Parathyroid adenoma (tissue), 2 donors: ENCODE results near the gene CLMN.

Source experiments
- H2AFZ ChIP-seq: fragments of 300-600 bp; sonication (generic); one replicate; pipeline ENCODE4 v1.7.0; 2017; ENCODE audit warnings: antibody characterized with exemption, mild to moderate bottlenecking
- H3K27ac ChIP-seq: fragments of 300-600 bp; sonication (generic); one replicate; pipeline ENCODE4 v1.7.0; 2017
- H3K27me3 ChIP-seq: fragments of 300-600 bp; sonication (generic); one replicate; pipeline ENCODE4 v1.7.0; 2017; ENCODE audit warnings: low read length; ENCODE audit not compliant: control insufficient read depth, insufficient read depth
- H3K36me3 ChIP-seq: fragments of 300-600 bp; sonication (generic); one replicate; pipeline ENCODE4 v1.7.0; 2017; ENCODE audit warnings: low read length; ENCODE audit not compliant: control insufficient read depth, insufficient read depth
- H3K4me1 ChIP-seq: fragments of 300-600 bp; sonication (generic); one replicate; pipeline ENCODE4 v1.7.0; 2017; ENCODE audit warnings: control low read depth
- H3K4me2 ChIP-seq: fragments of 300-600 bp; sonication (generic); one replicate; pipeline ENCODE4 v1.7.0; 2017; ENCODE audit warnings: low read length
- H3K4me3 ChIP-seq: fragments of 300-600 bp; sonication (generic); one replicate; pipeline ENCODE4 v1.7.0; 2017; ENCODE audit warnings: low read depth, low read length
- H3K79me2 ChIP-seq: fragments of 300-600 bp; sonication (generic); one replicate; pipeline ENCODE4 v1.7.0; 2017; ENCODE audit warnings: control low read depth
- H3K9ac ChIP-seq: fragments of 300-600 bp; sonication (generic); one replicate; pipeline ENCODE4 v1.7.0; 2017; ENCODE audit warnings: mild to moderate bottlenecking
- H3K9me3 ChIP-seq: fragments of 300-600 bp; sonication (generic); one replicate; pipeline ENCODE4 v1.7.0; 2017; ENCODE audit warnings: low read length; ENCODE audit not compliant: control insufficient read depth
- CTCF ChIP-seq: fragments of 300-600 bp; sonication (generic); IDR thresholded peaks from one replicate; pipeline ENCODE4 v1.7.0; 2017; ENCODE audit warnings: antibody characterized with exemption, mild to moderate bottlenecking
- donor health status: primary hyperparathyroidism.

The CLMN gene

GRCh38 chr14:95330591-95331370 lies 11.1 kb upstream of the CLMN start:
- H3K27ac ChIP-seq = no peak overlapping the region
- H3K4me3 ChIP-seq = no peak overlapping the region
- no peak for TF ChIP-seq CTCF

GRCh38 chr14:95329941-95330340 lies 10.2 kb upstream of the CLMN start:
- H3K79me2 ChIP-seq = no peaks in the 10 kb centered on the region
- no peaks in the 10 kb centered on the region for H3K9me3 ChIP-seq
- H3K27ac ChIP-seq = no peak overlapping the region
- H3K4me2 ChIP-seq = no peak overlapping the region
- H3K9ac ChIP-seq = no peak overlapping the region
- H2AFZ ChIP-seq = no peak overlapping the region
- no peak for TF ChIP-seq CTCF
- H3K4me1 ChIP-seq = no peaks in the 10 kb centered on the region
- no peaks in the 10 kb centered on the region for H3K27me3 ChIP-seq
- no peak overlapping the region for H3K4me3 ChIP-seq
- no peaks in the 10 kb centered on the region for H3K36me3 ChIP-seq

More at GRCh38 chr14:95330591-95331370, 11.1 kb upstream of the CLMN start:
- Histone ChIP-seq H3K4me1 (no peaks in the 10 kb centered on the region), H3K9me3 (no peaks in the 10 kb centered on the region), H3K9ac (no peak overlapping the region), H2AFZ (no peak overlapping the region), H3K36me3 (no peaks in the 10 kb centered on the region), H3K27me3 (no peaks in the 10 kb centered on the region), H3K4me2 (no peak overlapping the region), H3K79me2 (no peaks in the 10 kb centered on the region)

- no peak overlapping the region for H3K27ac ChIP-seq
- H3K4me3 ChIP-seq = no peak overlapping the region
- no peaks in the 10 kb centered on the region for H3K4me1 ChIP-seq
- TF ChIP-seq CTCF = no peak
- H3K36me3 ChIP-seq = no peaks in the 10 kb centered on the region
- no peaks in the 10 kb centered on the region for H3K9me3 ChIP-seq
- H3K27me3 ChIP-seq = no peaks in the 10 kb centered on the region
- H3K4me2 ChIP-seq = no peak overlapping the region
- no peak overlapping the region for H2AFZ ChIP-seq
- no peak overlapping the region for H3K9ac ChIP-seq
- H3K79me2 ChIP-seq = no peaks in the 10 kb centered on the region
Measured at GRCh38 chr14:95328729-95329503, 9.2 kb upstream of the CLMN start.

GRCh38 chr14:95327558-95328374 lies 8.1 kb upstream of the CLMN start:
- no peak overlapping the region for H3K9ac ChIP-seq
- H3K4me2 ChIP-seq = no peak overlapping the region
- no peaks in the 10 kb centered on the region for H3K9me3 ChIP-seq
- H3K4me3 ChIP-seq = no peak overlapping the region
- H3K27ac ChIP-seq = no peak overlapping the region
- no peaks in the 10 kb centered on the region for H3K27me3 ChIP-seq
- no peaks in the 10 kb centered on the region for H3K4me1 ChIP-seq
- no peaks in the 10 kb centered on the region for H3K36me3 ChIP-seq
- no peak overlapping the region for H2AFZ ChIP-seq
- no peak for TF ChIP-seq CTCF
- H3K79me2 ChIP-seq = no peaks in the 10 kb centered on the region
